GM18499 (cell line): ENCODE results near the gene DLGAP1.

Experiments
- ATAC-seq: cut with Tn5 transposase; IDR thresholded peaks from one replicate; pipeline ENCODE4 v1.9.1; 2021; ENCODE audit warnings: moderate number of reproducible peaks; ENCODE audit not compliant: insufficient read depth, unreplicated experiment

Gene DLGAP1

GRCh38 chr18:3966642-3967358 lies 488.3 kb downstream of the DLGAP1 start:
- ATAC-seq, result no peak

DNA sequence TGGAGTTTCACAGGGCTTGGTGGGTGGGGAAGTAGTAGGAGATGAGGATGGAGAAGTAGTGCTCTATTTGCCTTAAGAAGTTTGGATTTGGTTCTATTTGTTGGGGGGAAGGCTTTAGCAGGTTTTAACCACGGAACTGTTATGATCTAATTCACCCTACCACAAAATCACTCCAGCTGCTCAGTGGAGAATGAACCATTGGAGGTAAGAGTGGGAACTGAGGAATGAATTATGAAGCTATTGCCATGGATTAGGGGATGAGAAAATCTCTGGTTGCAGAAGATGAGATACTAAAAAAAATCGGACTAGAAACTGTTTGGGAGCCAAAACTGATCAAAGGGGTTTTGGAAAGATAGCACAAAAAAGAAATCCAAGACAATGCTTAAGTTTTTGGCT lies 488.9 kb downstream of the DLGAP1 start:
- no peak for ATAC-seq

DNA sequence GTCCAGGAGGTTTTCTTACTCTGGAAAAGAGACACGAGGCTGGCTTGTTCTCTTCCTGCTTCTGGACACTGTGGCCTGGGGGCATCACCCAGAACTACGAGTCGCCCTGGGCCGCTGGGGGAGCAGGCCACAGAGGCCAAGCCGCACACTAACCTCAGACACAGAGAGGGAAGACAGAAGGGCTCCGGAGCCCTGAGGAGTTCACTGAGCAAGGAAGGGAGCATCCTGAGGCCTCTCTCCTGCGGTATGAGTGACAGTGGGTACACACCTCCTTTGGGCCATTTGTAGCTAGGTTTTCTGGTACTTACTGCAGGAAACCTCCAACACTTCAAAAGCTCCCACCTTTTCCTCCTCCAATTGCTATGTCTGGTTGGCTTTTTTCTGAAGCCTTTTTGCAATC lies 494.1 kb downstream of the DLGAP1 start:
- no peak for ATAC-seq

GRCh38 chr18:3960142-3960541 lies 495.0 kb downstream of the DLGAP1 start:
- no peak for ATAC-seq

- no peak for ATAC-seq
Observed at GRCh38 chr18:3952031-3952430, 503.1 kb downstream of the DLGAP1 start.

DNA sequence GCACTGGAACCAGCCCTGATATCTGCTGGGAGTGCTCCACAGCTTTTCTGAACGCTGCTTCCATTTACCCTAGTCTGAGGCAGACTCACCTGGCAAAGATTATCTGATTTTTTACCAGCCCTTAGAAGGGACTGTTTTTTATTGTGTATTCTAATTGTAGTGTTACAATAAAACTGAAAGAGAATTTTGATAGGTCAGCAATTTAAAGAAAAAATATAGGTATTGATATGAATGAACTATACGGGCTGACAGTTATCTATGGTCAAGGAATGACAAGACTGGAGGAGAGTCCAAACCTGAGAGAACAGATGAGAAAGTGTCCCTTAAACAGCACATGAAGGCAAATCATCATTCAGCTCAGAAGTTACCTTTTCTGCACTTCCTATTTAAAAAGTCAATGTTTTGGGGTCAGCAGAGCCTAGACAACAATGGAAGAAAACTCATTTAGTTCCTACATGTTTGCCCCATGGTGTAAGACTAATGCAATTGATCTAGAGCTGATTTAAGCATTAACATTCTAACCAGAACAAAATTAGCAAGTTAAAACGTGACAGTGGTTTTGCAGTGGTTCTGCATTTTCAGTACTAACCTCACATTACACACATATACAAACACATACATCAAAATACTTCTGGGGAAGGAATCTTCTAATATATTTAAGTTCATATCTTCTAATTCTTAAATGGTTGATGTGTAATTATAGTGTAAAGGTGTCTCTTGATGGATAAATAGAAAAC lies 504.3 kb downstream of the DLGAP1 start:
- no peak for ATAC-seq

- ATAC-seq, result no peak
Observed at GRCh38 chr18:3948958-3949357, 506.1 kb downstream of the DLGAP1 start.

DNA sequence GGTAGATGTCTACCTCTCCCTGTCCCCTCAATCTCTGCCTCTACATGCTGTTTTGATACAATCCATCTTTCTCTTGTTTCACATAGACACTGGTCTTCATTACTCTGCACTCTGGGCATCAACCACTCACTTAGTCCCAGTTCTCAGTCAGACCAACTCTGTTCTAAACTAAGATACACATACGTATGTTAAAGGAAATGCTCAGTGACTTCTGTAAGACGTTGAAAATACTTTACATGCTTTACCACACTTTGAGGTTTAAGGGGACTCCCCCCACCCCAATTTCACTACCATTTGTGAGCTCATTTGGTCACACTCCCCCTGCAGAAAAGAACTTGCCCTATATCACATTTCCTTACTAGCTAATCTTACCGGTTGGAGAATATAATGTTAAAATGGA lies 507.7 kb downstream of the DLGAP1 start:
- ATAC-seq, result no peak

DNA sequence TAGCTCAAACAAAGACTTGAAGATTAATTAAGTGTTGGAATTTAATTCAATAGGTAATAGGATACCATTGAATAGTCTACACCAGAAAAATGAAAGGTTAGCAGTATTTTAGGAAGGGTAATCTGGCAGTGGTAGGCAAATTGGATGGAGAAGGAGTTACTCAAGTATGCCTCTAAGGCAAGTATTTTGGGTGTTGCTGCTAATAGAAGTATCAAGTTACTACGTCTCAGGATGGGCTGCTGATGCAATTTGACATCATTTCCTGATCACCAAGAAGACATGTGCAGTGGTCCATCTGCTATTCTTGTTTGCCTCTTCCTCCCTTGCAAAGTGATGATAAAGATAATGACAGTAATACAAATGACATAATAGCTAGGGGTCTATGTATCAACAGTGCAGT lies 519.8 kb downstream of the DLGAP1 start:
- no peak for ATAC-seq

DNA sequence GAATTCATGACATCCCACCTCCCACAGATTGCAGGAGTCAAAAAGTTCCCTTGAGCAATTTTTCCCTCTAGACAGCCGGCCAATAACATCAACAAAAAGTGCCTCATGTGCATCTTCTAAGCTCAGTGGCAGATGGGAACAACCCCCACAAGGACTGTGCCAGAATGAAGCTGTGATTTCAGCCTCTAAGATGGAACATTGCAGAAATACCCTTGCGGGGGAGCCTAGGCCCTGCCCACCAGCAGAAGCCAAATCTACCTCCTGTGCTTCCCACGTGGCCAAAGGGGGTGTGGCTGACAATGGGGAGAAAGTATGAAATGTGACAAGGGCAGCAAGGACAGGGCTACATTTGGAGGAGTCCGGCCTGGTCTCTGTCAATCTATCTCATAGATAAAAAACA lies 522.8 kb downstream of the DLGAP1 start:
- ATAC-seq, result no peak

GRCh38 chr18:3931542-3932112 lies 523.5 kb downstream of the DLGAP1 start:
- ATAC-seq, result no peak

DNA sequence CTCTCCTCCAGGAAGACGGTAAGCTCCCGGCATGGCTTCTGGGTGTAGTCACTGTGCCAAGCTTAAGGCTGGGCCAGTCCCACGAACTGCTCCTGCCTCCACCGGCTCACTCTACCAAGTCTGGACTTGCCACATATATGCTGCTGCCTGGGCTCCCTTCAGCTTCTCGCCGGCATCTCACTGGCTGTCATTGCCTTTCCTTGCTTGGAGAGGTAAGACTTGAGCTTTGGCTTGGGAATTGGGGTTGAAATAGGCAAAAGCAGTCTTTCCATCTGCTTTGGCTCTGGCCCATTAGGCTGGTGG lies 524.1 kb downstream of the DLGAP1 start:
- ATAC-seq, result no peak

GRCh38 chr18:3930126-3931012 lies 524.7 kb downstream of the DLGAP1 start:
- ATAC-seq, result no peak

DNA sequence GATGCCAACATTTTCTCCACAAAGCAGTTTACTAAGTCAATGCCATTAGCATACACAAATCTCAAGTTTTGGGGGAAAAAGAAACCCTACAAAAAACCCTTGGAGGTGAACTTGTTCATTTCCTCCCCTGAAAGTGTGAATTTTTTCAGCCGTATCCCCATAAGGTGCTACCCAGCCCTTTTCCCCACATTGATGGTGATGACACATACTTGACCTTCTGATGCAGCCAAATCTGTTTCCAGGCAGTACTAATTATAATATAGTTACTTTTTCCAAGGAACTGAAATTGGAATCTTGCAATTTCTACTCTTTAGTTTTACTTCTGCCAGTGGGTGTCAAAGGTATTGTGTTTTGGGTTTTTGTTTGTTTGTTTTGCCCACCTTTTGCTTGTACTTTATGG lies 530.7 kb downstream of the DLGAP1 start:
- ATAC-seq, result no peak

- no peak for ATAC-seq
Observed at GRCh38 chr18:3923750-3924149, 531.4 kb downstream of the DLGAP1 start.

GRCh38 chr18:3921826-3922225 lies 533.3 kb downstream of the DLGAP1 start:
- ATAC-seq, result no peak

GRCh38 chr18:3920832-3921231 lies 534.3 kb downstream of the DLGAP1 start:
- no peak for ATAC-seq

DNA sequence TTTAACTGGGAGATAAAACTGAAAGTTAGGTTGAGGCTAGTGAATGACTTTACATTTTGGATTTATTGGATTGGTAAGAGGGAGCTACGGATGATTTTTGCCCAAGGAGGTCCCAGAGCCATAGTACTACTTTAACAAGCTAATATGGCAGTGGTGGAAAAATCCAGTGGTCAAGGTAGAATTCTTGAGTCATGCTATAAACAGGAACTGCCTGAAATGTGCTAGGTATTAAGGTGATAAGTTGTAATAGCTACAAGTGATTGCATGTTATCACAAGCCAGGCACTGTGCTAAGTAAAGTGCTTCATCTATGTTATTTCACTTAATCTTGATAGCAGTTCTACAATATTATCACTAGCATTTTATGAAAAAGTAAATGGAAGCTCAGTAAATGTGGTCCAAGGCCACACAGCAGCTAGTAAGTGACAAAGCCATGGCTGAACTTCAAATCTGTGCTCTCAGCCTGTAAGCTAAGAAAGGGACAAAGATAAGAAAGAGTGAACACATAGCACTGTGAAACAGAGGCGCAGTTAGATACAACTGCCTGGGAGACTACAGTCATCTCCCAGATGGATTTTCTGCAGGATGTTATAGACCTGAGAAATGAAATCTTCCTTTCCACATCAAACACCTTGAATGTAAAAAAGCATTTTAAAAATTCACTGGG lies 535.6 kb downstream of the DLGAP1 start:
- no peak for ATAC-seq

GRCh38 chr18:3916082-3916481 lies 539.0 kb downstream of the DLGAP1 start:
- no peak for ATAC-seq

GRCh38 chr18:3914833-3915610 lies 540.1 kb downstream of the DLGAP1 start:
- ATAC-seq, result no peak
